NCI-H82 (cell line): Measurements from ENCODE around the gene NVL.
A peak's percentile ranks its signal among the peaks of the same experiment; 100 is the strongest.

ENCODE experiments used
- DNase-seq: peaks from one replicate; lab custom pipeline; 2025; lab: John Stamatoyannopoulos, UW

NVL gene

GRCh38 chr1:224196813-224197600, 133.0 kb downstream of the NVL start:
- no peak for DNase-seq

- DNase-seq, result no peak
These were observed 136.5 kb downstream of the NVL start for GRCh38 chr1:224193319-224193966.

GRCh38 chr1:224192082-224192788, 137.7 kb downstream of the NVL start:
- DNase-seq, result no peak

- DNase-seq, result no peak
These were observed 140.4 kb downstream of the NVL start for GRCh38 chr1:224189561-224189960.

GRCh38 chr1:224188286-224188685, 141.7 kb downstream of the NVL start:
- no peak for DNase-seq

GRCh38 chr1:224185208-224185607, 144.8 kb downstream of the NVL start:
- no peak for DNase-seq

GRCh38 chr1:224183591-224184312, 146.2 kb downstream of the NVL start:
- DNase-seq, result peak; percentile 76

GRCh38 chr1:224182866-224183590, 146.9 kb downstream of the NVL start, which contains the start of gene DEGS1:
DEGS1 (plus strand) TSS chr1:224183240; CDS start chr1:224183337, 97 bp downstream.
- peak; percentile 97 for DNase-seq

- DNase-seq, result peak; percentile 66
These were observed 147.7 kb downstream of the NVL start for GRCh38 chr1:224182057-224182865.

GRCh38 chr1:224181453-224181810, 148.5 kb downstream of the NVL start:
- peak; percentile 23 for DNase-seq

- DNase-seq, result no peak
These were observed 149.1 kb downstream of the NVL start for GRCh38 chr1:224180783-224181452.

GRCh38 chr1:224178894-224179293, 151.1 kb downstream of the NVL start:
- DNase-seq, result no peak

- no peak for DNase-seq
These were observed 152.5 kb downstream of the NVL start for GRCh38 chr1:224177356-224177999.
